ENCODE measurements around the gene TBC1D10A.

TBC1D10A gene

DNA sequence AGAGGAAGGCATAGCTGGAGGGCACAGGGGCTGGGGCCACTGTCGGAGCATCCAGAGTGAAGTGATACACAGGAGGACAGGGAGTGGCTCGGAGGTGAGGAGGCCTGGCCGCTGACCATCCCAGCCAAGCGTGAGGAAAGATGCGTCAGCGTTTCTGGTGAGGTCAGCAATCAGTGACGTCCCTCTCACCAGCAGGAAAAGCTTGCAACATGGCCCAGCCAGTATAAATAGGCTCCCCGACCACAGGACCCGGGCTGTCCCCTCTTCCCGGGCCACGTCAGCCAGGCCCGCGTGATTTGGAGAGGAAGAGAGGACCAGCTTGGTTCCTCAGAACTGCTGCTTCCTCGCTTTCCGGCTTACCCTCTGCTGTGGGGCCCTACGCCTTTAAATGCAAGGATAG lies 55.9 kb downstream of the TBC1D10A start (continued):
- TF ChIP-seq, protein P1, sequence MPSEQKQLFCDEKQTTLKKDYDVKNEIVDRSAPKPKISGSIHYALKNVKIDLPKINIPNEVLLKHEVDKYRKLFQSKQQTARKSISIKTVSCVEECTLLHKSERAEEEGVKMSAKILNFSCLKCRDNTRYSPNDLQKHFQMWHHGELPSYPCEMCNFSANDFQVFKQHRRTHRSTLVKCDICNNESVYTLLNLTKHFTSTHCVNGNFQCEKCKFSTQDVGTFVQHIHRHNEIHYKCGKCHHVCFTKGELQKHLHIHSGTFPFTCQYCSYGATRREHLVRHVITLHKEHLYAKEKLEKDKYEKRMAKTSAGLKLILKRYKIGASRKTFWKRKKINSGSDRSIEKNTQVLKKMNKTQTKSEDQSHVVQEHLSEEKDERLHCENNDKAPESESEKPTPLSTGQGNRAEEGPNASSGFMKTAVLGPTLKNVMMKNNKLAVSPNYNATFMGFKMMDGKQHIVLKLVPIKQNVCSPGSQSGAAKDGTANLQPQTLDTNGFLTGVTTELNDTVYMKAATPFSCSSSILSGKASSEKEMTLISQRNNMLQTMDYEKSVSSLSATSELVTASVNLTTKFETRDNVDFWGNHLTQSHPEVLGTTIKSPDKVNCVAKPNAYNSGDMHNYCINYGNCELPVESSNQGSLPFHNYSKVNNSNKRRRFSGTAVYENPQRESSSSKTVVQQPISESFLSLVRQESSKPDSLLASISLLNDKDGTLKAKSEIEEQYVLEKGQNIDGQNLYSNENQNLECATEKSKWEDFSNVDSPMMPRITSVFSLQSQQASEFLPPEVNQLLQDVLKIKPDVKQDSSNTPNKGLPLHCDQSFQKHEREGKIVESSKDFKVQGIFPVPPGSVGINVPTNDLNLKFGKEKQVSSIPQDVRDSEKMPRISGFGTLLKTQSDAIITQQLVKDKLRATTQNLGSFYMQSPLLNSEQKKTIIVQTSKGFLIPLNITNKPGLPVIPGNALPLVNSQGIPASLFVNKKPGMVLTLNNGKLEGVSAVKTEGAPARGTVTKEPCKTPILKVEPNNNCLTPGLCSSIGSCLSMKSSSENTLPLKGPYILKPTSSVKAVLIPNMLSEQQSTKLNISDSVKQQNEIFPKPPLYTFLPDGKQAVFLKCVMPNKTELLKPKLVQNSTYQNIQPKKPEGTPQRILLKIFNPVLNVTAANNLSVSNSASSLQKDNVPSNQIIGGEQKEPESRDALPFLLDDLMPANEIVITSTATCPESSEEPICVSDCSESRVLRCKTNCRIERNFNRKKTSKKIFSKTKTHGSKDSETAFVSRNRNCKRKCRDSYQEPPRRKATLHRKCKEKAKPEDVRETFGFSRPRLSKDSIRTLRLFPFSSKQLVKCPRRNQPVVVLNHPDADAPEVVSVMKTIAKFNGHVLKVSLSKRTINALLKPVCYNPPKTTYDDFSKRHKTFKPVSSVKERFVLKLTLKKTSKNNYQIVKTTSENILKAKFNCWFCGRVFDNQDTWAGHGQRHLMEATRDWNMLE (tag by site-specific recombination; conservative IDR thresholded peaks at IDR 0.05; ENCODE audit: low read depth): no peak
- TF ChIP-seq ZNF561 (tag by site-specific recombination; IDR thresholded peaks at IDR 0.05; ENCODE audit: borderline replicate concordance): no peak
- no peak for TF ChIP-seq ZNF146 (tag by site-specific recombination; IDR thresholded peaks at IDR 0.05)
- TF ChIP-seq ZNF596 (tag by site-specific recombination; IDR thresholded peaks at IDR 0.05): no peak
- TF ChIP-seq ZNF701 (tag by site-specific recombination; IDR thresholded peaks at IDR 0.05): no peak
- TF ChIP-seq ZNF335 (tag by site-specific recombination; conservative IDR thresholded peaks at IDR 0.05): no peak

DNA sequence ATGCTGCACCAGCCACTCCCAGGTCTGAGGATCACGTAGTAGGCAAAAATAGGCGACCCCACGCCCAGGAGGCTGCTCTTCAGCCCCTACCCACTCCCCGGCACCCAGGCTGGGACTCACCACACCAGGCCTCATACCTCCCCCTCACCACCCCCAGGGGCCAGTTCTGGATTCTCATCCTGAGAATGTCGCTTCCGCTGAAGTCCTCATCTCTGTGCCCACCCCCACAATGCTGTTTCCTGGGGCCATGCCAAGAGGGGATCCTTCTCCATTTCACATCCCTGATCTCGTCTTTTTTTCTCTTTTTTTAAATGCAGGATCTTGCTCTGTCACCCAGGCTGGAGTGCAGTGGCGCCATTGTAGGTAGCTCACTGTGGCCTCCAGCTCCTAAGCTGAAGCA lies 58.4 kb downstream of the TBC1D10A start:
- TF ChIP-seq ZNF175 (tag by site-specific recombination; IDR thresholded peaks at IDR 0.05) (no peak), ZFHX2 (tag by site-specific recombination; conservative IDR thresholded peaks at IDR 0.05) (0 out of 2 replicates have a peak, but pooled peaks have one; percentile 10), ZNF791 (tag by site-specific recombination; IDR thresholded peaks at IDR 0.05) (no peak), ZNF404 (tag by site-specific recombination; IDR thresholded peaks at IDR 0.05) (no peak), ZNF76 (tag by site-specific recombination; IDR thresholded peaks at IDR 0.05; ENCODE audit: borderline replicate concordance, low read depth) (no peak), ZNF501 (tag by site-specific recombination; IDR thresholded peaks at IDR 0.05) (no peak), MYNN (tag by site-specific recombination; IDR thresholded peaks at IDR 0.05; ENCODE audit: borderline replicate concordance) (no peak), EGR2 (tag by site-specific recombination; IDR thresholded peaks at IDR 0.05; ENCODE audit: low read depth) (0 out of 2 replicates have a peak, but pooled peaks have one; percentile 4), ZNF660 (tag by site-specific recombination; IDR thresholded peaks at IDR 0.05) (no peak)
- TF ChIP-seq, protein P2, sequence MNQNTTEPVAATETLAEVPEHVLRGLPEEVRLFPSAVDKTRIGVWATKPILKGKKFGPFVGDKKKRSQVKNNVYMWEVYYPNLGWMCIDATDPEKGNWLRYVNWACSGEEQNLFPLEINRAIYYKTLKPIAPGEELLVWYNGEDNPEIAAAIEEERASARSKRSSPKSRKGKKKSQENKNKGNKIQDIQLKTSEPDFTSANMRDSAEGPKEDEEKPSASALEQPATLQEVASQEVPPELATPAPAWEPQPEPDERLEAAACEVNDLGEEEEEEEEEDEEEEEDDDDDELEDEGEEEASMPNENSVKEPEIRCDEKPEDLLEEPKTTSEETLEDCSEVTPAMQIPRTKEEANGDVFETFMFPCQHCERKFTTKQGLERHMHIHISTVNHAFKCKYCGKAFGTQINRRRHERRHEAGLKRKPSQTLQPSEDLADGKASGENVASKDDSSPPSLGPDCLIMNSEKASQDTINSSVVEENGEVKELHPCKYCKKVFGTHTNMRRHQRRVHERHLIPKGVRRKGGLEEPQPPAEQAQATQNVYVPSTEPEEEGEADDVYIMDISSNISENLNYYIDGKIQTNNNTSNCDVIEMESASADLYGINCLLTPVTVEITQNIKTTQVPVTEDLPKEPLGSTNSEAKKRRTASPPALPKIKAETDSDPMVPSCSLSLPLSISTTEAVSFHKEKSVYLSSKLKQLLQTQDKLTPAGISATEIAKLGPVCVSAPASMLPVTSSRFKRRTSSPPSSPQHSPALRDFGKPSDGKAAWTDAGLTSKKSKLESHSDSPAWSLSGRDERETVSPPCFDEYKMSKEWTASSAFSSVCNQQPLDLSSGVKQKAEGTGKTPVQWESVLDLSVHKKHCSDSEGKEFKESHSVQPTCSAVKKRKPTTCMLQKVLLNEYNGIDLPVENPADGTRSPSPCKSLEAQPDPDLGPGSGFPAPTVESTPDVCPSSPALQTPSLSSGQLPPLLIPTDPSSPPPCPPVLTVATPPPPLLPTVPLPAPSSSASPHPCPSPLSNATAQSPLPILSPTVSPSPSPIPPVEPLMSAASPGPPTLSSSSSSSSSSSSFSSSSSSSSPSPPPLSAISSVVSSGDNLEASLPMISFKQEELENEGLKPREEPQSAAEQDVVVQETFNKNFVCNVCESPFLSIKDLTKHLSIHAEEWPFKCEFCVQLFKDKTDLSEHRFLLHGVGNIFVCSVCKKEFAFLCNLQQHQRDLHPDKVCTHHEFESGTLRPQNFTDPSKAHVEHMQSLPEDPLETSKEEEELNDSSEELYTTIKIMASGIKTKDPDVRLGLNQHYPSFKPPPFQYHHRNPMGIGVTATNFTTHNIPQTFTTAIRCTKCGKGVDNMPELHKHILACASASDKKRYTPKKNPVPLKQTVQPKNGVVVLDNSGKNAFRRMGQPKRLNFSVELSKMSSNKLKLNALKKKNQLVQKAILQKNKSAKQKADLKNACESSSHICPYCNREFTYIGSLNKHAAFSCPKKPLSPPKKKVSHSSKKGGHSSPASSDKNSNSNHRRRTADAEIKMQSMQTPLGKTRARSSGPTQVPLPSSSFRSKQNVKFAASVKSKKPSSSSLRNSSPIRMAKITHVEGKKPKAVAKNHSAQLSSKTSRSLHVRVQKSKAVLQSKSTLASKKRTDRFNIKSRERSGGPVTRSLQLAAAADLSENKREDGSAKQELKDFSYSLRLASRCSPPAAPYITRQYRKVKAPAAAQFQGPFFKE (tag by site-specific recombination; IDR thresholded peaks at IDR 0.05; ENCODE audit: borderline replicate concordance): no peak
- ChIA-PET POLR2A (no interaction called here), CTCF (interaction anchor here (0.7 to 3.2 kb wide), 4 partner anchors 13 to 65 kb away, joined by 3 to 19 read pairs (median 5); no protein-coding TSS in a partner anchor)
- Histone ChIP-seq H3K4me3 (ENCODE audit: low read depth, low read length) (no peak overlapping the region), H3K4me1 (ENCODE audit: control insufficient read depth, insufficient read depth, low read length) (no peaks in the 10 kb centered on the region), H3K27ac (ENCODE audit: extremely low read depth, low read depth, low read length) (no peak overlapping the region), H3K36me3 (ENCODE audit: control insufficient read depth in 2 of 2, insufficient read depth in 1 of 2, low read length in 2 of 2) (no peaks in the 10 kb centered on the region), H3K9me3 (ENCODE audit: control insufficient read depth, insufficient read depth, low read depth, low read length) (no peaks in the 10 kb centered on the region)
